Loucy (cell line): ENCODE measurements around the gene DES.

Experiments used
- CTCF ChIP-seq: fragments of 200-600 bp; sonication (generic); conservative IDR thresholded peaks from 2 replicates; pipeline ENCODE4 v1.5.1; 2014; ENCODE audit warnings: mild to moderate bottlenecking, antibody characterized with exemption, low read length
- EZH2phosphoT487 ChIP-seq: fragments of 200-600 bp; IDR thresholded peaks from 2 replicates; pipeline ENCODE4 v1.6.1; 2018; ENCODE audit warnings: antibody characterized with exemption, mild to moderate bottlenecking, moderate library complexity, borderline replicate concordance

GRCh38 chr2:219419012-219419324 lies 791 bp downstream of the DES start:
- TF ChIP-seq CTCF (no peak), EZH2phosphoT487 (no peak)
